Ovary (tissue), 9 donors: ENCODE measurements around the gene KCNMA1. TPM values are rescaled to one million over a fixed set of nuclear protein-coding genes. Genes with fewer than 3 reads are reported as not detected.
A peak's percentile ranks its signal among the peaks of the same experiment; 100 is the strongest.

Experiments used
- DNase-seq, 5 donors: peaks; one replicate each; pipeline ENCODE4 v3.0.0-alpha.2; 2019 to 2020
- H3K27ac ChIP-seq, 2 donors: fragments of 200-600 bp; one replicate each; pipeline versions ENCODE4 v1.5.1 to v1.8.0; 2019 to 2022
- H3K27me3 ChIP-seq: fragments of 200-600 bp; one replicate; pipeline ENCODE4 v1.8.0; 2022
- H3K36me3 ChIP-seq: fragments of 200-600 bp; sonication (generic); one replicate; pipeline ENCODE4 v1.5.1; 2019
- H3K4me1 ChIP-seq: one replicate; pipeline ENCODE4 v1.8.1; 2013; ENCODE audit warnings: mild to moderate bottlenecking, moderate library complexity; ENCODE audit not compliant: insufficient read depth
- H3K4me3 ChIP-seq: fragments of 200-600 bp; sonication (generic); one replicate; pipeline ENCODE4 v1.5.1; 2017
- H3K9me3 ChIP-seq, 2 donors: fragments of 200-600 bp in 1 of 2; sonication (generic) in 1 of 2; one replicate each; pipeline versions ENCODE4 v1.5.1 to v1.8.1; 2013 to 2019; ENCODE audit warnings: mild to moderate bottlenecking in 1 of 2, moderate library complexity in 1 of 2
- CTCF ChIP-seq, 3 donors: fragments of 450-650 bp in 2 of 3; fragments of 200-600 bp in 1 of 3; IDR thresholded peaks; one replicate each; pipeline versions ENCODE4 v1.5.1 to v1.8.0; 2016 to 2022; ENCODE audit warnings: antibody characterized with exemption in 3 of 3, mild to moderate bottlenecking in 1 of 3
- EP300 ChIP-seq: sonication (generic); formaldehyde crosslinking; IDR thresholded peaks from one replicate; pipeline ENCODE4 v1.6.1; 2017; ENCODE audit warnings: antibody characterized with exemption
- POLR2A ChIP-seq: fragments of 450-650 bp; IDR thresholded peaks from one replicate; pipeline ENCODE4 v1.6.1; 2017; ENCODE audit warnings: antibody characterized with exemption, mild to moderate bottlenecking, moderate library complexity
- WGBS, 3 donors: extraction: QIAGEN DNeasy Blood & Tissue Kit in 1 of 3; methylation state at CpG; one replicate each; pipeline versions ENCODE4 v1.1.5 to v1.1.7; 2013 to 2017; 5-methylcytosine and 5-hydroxymethylcytosine counted together
- intact Hi-C, 4 donors: fragments of 100-400 bp; cut with DNase I; formaldehyde crosslinking; loops; one replicate each; pipeline versions ENCODE4 v1.11.0 to v1.15.1; 2022 to 2023
- polyA plus RNA-seq, 2 donors: library from polyadenylated mRNA; stranded (reverse); fragments of 200-250 nt in 1 of 2; fragments of 350-450 nt in 1 of 2; fragmentation: Illumina TruSeq in 1 of 2; extraction: RNeasy Lipid Tissue Mini Kit (QIAGEN cat#74804) in 1 of 2; gene quantifications; one replicate each; pipeline ENCODE4 v1.2.3, GENCODE V29; 2013 to 2014
- total RNA-seq, 7 donors: library from RNA; depleted of rRNA in 2 of 7; stranded (reverse); fragments of >200 nt in 2 of 7; fragmentation: NEBNext Ultra II Directional in 3 of 7; extraction: Animal tissue kit (Norgen Biotek cat#: 25700) in 3 of 7; gene quantifications; one replicate each; pipeline versions ENCODE4 v1.1.0 to v1.2.4, GENCODE V29; 2016 to 2023
- donor health status: DM: no; HTN: no; CAD: no; lungs with moderate emphysema.
- donor health status: DM: no; HTN: no; CAD: no.
- donor health status: Bipolar disorder and iron deficiency.
- donor health status: DM: yes; HTN: yes; CAD: no.
- donor health status: DM: no; HTN: no; CAD: no.
- donor health status: DM: yes; HTN: yes; CAD: no.

The KCNMA1 gene
- total and polyA plus RNA-seq, 9 donors: 7.0 to 83.8 (median 25.1) TPM

GRCh38 chr10:77310288-77310840 lies 327.2 kb downstream of the KCNMA1 start:
- intact Hi-C loops: no loop called here
- H3K36me3 ChIP-seq: no peaks in the 10 kb centered on the region
- H3K27ac ChIP-seq: no peak overlapping the region
- no peak overlapping the region for H3K4me3 ChIP-seq
- H3K4me1 ChIP-seq: peaks cover 9% of the 10 kb centered on the region
- peak in 2 of 5 donors; percentile 13 to 43 for DNase-seq
- H3K9me3 ChIP-seq: no peaks in the 10 kb centered on the region
- 8 to 18% (median 12%) methylated on average over 6 of the region's 6 CpGs for WGBS, 3 donors
- no peak for TF ChIP-seq CTCF (IDR thresholded peaks at IDR 0.05)
- TF ChIP-seq POLR2A: no peak
- TF ChIP-seq EP300: no peak
- no peaks in the 10 kb centered on the region for H3K27me3 ChIP-seq

- WGBS, 3 donors: 65 to 82% (median 67%) methylated on average over 2 of the region's 2 CpGs
- peaks cover 9% of the 10 kb centered on the region for H3K4me1 ChIP-seq
- no peak overlapping the region for H3K4me3 ChIP-seq
- no peaks in the 10 kb centered on the region for H3K36me3 ChIP-seq
- intact Hi-C loops: loop anchor here in 1 of 4 donors (10.0 kb wide), 1 partner anchor 135 kb away; no protein-coding TSS in a partner anchor
- no peak for TF ChIP-seq EP300
- TF ChIP-seq CTCF (IDR thresholded peaks at IDR 0.05): no peak
- TF ChIP-seq POLR2A: no peak
- no peak for DNase-seq
- H3K27ac ChIP-seq: no peak overlapping the region
- no peaks in the 10 kb centered on the region for H3K9me3 ChIP-seq
- no peaks in the 10 kb centered on the region for H3K27me3 ChIP-seq
These were observed 328.1 kb downstream of the KCNMA1 start for GRCh38 chr10:77309509-77309908.

- H3K27ac ChIP-seq: no peak overlapping the region
- no peaks in the 10 kb centered on the region for H3K9me3 ChIP-seq
- H3K36me3 ChIP-seq: no peaks in the 10 kb centered on the region
- H3K4me3 ChIP-seq: no peak overlapping the region
- 73 to 84% (median 78%) methylated on average over 6 of the region's 6 CpGs for WGBS, 3 donors
- DNase-seq: no peak
- intact Hi-C loops: loop anchor here in 1 of 4 donors (10.0 kb wide), 1 partner anchor 134 kb away; no protein-coding TSS in a partner anchor
- no peaks in the 10 kb centered on the region for H3K27me3 ChIP-seq
- no peak for TF ChIP-seq EP300
- no peak for TF ChIP-seq POLR2A
- TF ChIP-seq CTCF (IDR thresholded peaks at IDR 0.05): no peak
- peaks cover 9% of the 10 kb centered on the region for H3K4me1 ChIP-seq
These were observed 328.5 kb downstream of the KCNMA1 start for GRCh38 chr10:77309092-77309491.

GRCh38 chr10:77308084-77308732 lies 329.4 kb downstream of the KCNMA1 start:
- Histone ChIP-seq H3K4me1 (peaks cover 9% of the 10 kb centered on the region), H3K27ac (no peak overlapping the region), H3K36me3 (no peaks in the 10 kb centered on the region), H3K4me3 (no peak overlapping the region), H3K27me3 (no peaks in the 10 kb centered on the region), H3K9me3 (no peaks in the 10 kb centered on the region)
- intact Hi-C loops: loop anchor here in 1 of 4 donors (10.0 kb wide), 1 partner anchor 133 kb away; no protein-coding TSS in a partner anchor
- TF ChIP-seq EP300 (no peak), POLR2A (no peak), CTCF (IDR thresholded peaks at IDR 0.05) (no peak)
- WGBS, 3 donors: 27 to 48% (median 31%) methylated on average over 3 of the region's 3 CpGs
- no peak for DNase-seq
